Activated CD4-positive, alpha-beta T cell treated with anti-CD3 and anti-CD28 coated beads, Interleukin-2, amount 50 U/mL, for 1 hour (primary cell): ENCODE measurements around the gene RFX2.
A peak's percentile ranks its signal among the peaks of the same experiment; 100 is the strongest.

Experiments
- DNase-seq: peaks from one replicate; pipeline ENCODE4 v3.0.0-alpha.2; 2020

RFX2 gene

DNA sequence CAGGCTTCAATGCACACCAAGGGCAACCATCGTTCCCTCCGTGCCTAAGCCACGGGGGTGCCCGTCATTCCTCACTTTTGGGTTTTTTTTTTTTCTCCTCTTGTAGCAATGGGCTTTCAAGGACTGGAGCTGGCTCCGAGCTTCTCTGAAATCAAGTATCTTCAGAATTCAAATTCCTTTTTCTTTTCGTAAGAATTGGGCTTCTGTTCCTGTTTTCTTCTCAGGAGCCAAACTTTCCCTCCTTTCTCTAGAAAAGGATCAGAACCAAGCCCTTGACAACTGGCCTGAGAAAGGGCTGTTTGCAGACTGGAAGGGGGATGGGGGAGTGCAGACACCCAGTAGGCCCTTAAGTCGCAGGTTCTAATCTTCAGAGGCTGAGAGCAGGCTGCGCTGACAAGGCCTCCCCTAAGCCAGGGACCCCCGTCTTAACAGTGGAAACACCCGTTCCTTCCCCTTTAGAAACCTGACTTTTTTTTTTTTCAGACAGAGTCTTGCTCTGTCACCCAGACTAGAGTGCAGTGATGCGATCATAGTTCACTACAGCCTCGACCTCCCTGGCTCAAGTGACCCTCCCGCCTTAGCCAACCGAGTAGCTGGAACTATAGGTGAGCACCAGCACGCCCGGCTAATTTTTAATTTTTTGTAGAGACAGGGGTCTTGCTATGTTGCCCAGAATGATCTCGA is 51.6 kb downstream of the RFX2 start:
- no peak for DNase-seq

DNA sequence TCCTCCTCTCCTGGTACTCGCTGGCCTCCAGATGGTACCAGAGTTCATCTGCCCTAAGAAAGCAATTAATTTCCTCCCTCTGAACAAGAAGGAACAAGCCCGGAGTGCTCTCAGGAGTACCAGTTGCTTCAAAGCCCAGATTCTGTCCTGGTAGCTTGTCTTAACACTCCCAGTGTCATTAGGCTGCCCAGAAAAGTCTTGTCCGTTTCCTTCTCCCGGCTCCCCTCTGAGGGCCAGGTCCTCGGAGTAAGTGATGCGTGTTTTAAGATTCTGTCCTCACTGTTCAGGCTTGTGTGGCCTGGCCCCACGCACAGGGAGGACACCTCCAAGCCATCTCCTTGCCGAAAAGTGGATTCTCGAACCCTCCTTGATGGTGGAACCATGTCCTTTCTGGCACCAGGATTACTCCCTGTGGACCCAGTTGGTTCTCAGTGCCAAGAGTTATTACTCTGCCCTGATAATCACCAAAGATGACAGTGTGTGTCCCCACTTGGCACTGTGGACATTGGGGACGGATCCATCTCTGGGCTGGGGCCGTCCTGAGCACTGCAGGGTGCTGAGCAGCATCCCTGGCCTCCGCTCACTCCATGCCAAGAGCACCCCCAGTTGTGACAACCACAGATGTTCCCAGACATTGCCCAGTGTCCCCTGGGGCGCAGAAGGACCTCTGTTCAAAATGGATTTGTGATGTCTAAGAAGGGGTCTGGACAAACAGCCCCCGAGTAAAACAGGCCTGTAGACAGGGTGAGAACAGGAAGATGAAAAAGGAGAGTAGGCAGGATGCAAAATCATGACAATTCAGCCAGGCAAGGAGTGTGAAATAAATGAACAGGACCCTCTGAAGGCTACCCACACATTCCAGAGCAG is 52.4 kb downstream of the RFX2 start:
- no peak for DNase-seq

DNA sequence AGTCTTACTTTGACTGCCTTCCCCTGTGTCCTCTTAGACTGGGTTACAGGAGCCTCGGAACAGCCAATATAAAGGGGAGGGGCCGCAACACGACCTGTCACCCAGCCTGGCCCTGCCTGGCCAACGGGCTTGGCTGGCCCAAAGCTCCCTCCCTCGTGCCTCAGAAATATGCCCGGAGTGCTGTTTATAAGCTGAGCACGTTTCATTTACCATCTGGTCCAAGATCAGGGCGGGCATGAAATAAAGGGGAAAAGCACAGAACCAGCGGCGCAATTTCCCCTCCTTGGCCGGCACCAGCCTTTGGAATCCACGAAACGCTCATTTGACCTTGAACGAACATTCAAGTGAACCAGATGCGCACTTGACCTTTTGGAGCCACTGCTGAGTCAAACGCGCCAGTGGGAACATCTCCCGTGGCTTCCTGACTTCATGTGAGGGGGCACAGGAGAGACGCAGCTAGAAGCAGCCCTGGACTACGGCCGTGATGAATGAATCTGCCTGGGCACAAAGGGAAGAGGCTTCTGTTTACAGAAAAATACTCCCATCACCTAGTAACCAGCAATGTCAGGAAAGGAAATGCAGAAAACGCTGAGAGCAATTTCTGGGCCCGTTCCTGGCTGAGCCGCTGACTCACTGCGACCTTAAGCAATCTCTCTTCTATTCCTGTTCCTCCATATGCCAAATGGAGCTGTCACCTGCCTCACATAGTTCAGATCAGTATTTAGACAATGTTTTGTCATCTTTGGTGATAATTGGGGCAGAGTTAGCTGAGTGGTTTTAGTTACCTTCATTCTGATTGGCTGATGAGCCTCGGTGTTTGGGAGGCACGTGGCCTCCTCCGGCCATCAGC is 53.3 kb downstream of the RFX2 start:
- peak; percentile 16 for DNase-seq

DNA sequence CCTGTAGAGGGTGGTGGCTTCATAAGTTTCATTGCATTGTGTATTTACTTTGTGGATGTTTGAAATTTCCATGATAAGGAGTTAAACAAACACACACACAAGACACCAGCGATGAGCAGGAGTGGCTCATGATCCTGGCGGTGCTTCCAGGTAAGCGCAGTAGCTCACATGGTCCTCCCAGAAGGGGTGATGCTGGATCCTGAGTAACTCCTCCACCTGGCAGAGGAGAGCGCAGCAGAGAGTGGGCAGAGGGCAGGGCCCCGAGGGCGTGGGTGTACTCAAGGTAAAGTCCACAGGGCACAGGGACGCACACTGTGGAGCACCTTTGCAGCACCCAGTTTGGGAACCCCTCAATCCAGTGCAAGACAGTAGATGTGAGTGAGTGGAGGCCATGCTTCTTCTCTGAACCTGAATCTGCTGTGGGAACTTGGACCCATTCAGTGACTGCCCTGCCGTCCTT is 54.0 kb downstream of the RFX2 start:
- no peak for DNase-seq

DNA sequence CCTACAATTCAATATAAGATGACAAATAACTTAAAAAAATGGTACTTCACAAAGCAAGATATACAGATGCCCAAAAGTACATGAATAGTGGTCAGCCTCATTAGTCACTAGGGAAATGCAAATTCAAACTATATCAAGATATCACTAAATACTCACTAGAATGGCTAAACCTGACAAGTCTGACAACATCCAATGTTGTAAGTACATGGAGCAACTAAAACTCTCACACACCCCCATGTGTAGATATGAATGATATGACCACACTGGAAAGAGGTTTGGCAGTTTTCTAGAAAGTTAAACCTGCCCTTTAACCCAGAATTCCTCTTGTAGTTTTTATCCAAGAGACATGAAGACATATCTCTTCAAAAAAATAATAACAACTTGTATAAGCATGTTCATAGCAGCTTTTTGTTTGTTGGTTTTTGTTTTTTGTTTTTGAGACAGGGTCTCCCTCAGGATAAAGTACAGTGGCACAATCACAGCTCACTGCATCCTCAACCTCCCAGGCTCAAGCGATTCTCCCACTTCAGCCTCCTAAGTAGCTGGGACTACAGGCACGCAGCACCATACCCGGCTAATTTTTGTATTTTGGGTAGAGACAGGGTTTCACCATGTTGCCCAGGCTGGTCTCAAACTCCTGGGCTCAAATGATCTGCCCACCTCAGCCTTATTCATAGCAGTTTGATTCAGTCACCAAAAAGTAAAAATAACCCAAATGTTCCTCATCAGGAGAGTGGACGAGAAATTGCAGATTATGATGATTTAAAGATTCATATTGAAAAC is 55.1 kb downstream of the RFX2 start:
- DNase-seq, result no peak

DNA sequence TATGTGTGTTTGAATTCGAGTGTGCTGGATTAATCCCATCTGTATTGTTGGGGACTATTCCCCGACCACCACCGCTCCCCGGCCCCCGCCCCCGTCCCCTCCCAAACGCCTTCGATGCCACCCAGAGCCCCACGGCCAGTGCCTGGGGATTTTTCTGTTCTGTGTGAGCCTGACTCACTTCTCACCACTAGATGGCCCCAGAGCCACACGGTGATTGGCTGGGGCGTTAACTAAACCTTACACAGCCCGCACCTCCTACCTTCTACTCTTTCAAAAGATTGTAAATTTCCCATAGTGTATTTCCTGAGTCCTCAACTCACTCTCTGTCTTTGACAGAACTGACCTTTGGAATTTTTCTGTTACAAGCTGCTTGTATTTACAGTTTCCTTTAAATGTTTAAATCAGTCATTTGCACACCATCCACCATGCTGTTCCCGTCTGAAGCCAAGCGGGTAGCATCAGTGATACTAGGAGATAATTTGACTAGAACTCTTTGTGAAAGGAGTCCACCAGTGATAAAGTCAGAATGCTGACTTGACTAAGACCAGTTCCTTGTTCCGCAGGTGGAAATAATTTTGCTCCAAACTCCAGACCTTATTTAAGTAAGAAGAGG is 61.4 kb downstream of the RFX2 start:
- DNase-seq, result peak; percentile 75

DNA sequence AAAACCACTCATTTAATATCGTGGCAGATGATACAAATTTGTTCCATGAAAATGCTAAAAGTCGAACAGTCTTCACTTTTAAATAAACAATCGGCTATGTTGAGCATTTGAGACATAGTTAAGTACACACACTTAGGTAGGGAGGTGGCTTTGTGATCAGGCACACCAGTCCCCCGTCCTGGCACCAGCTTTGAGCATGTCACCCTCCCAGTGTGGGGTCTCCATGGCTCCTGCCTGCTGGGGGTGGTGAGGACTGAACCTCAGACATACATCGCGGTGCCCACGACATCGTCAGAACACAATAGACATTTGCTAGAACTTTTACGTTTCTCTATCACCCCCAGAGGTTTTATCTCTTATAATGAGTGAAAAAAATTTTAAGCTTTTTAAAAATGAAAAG is 62.0 kb downstream of the RFX2 start:
- DNase-seq, result no peak

DNA sequence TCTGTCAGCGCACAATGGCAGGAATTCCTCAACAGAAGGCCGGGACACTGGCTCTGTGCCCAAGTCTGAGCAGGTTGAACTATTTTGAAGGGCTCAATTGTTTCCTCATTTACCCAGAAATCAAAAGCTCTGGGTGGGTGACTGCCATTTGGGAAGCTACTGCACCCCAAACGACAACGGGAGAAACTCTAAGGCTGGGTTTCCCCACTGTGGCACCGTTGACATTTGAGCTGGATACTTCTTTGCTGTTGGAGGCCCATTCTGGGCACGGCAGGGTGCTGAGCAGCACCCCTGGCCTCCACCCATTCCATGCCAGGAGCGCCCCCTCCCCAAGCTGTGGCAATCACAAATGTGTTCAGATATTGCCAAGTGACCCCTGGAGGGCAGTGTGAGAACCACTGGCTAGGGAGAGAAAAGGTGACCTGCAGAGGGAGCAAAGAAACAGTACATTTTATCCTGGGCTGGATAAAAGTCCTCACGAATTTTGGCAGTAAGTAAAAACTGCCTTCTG is 62.5 kb downstream of the RFX2 start:
- no peak for DNase-seq

DNA sequence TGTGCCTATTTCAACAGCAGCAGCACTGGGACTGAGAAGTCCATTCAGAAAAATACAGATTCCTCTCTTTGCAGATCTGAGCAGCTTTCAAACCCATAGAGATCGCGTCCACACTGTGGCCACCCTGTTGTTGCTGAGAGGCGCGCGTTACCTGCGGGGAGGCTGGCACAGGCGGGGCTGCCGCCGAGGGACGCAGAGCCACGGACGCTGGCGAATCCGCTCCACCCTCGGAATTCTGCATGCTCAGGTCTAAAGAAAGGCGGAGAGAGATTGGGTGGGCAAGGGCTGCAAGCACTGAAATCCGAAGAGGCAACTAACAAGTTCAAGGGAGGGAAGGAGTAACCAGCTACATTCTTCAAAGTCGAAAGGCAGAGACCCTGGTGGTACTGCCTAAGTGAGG is 63.0 kb downstream of the RFX2 start:
- DNase-seq, result no peak

DNA sequence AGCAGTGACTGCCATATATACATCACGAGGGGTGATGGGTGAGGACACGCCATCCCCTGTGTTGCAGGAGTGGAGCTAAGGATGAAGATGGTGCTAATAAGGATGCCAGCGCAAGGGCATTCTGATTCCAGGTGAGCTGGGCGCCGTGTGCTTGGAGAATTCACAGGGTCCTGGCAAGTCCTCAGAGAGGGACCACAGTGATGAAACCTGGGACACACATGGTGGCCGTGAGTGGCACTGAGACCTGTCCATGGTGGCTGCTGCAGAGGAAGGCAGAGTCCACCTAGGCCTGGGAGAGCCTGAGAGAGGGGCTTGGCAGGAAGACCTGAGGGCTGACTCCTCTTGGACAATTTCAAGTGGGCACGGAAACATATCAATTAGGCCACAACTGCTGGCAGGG is 65.2 kb downstream of the RFX2 start:
- DNase-seq, result no peak

DNA sequence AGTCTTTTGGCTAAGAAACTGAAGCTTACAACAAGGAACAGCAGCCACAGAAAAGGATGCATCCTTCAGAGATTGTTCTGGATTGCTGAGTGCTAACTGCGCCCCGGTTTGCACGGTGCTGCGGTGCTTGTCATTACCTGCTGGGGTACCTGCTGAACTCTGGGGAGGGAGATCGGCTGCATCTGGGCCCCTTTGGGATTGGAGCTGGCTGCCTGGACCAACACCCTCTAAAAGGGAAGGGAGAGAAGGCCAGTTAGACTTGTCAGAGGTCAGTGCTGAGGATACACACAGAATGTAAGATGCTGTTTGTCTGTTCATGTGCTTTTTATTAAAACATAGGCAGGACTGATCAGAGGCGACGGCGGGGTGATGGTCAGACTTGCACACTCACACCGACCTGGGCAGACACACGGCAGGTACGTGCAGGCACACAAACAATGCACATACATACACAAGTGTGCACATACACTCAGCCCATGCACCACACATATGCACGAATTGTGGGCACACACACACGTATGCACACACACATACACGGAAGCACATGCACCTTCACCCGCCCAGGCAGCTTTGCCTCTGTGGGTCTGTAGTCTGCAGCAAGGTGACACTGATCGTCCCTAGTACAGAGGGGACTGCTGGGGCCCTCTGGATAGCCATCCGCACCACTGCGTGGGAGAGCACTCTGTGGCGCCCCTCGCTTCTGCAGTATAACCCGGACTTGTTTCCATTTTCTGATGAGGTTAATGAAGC is 66.1 kb downstream of the RFX2 start:
- no peak for DNase-seq

DNA sequence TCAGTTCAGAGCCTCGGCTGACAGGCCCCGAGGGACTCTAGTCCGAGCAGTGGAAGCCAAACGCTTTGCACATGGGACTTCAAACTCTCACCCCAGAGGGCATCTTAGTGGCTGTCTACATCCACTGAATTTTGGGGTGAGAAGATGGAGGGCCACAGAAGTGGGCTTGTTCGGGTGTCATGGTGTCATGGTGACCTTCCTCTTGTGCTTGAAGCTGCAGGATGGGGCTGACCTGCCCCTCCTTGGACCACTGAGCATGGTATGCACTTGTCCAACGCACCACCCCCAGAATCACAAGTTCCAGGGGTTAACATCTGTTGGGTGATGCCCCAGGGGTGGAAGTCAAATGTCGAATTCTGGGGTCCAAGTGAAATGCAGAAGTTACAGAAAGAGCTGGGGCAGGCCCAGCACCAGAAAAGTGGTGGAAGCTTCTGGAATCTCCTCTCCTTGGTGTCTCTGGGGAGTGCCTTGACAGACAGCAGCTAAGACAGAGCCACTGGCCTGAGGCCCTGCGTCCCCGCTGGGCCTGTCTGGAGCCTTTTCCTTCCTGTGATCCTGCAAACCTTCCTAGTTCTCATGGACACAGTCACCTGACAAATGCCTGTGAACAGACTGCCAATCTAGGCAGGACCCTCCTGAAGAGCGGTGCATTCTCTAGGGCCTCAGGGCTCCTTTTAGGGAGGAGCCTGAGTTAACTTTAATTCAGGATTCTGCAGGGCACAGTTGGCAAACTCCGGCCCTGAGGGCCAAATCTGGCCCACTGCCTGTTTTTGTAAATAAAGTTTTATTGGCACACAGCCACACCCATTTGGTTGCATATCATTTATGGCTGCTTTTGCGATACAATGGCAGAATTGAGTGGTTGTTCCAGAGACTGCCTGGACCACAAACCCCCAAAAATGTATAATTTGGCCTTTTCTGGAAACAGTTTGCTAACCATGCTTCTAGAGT is 67.2 kb downstream of the RFX2 start:
- DNase-seq, result no peak

DNA sequence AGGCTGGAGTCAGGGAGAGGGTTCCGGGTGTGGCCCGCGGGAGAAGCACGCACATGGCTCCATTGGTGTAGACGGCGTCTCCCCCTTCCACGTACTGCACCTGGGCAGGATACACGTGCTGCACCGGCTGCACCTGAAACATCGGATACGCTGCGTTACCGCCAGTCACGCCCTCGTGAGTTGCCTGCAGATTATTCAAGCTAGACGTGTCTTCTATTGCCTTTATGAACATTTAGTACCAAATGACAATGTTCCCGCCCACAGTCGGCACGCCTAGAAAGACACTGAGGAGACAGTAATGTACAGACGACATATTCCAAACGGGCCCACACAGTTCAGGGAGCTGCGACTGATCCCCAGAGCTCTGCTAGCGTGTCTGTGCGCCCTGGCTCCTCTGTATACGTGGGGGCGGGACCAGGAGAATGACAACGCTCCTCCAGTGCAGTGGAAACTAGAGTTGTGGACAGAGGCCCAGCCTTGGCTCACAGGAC is 68.3 kb downstream of the RFX2 start:
- no peak for DNase-seq

DNA sequence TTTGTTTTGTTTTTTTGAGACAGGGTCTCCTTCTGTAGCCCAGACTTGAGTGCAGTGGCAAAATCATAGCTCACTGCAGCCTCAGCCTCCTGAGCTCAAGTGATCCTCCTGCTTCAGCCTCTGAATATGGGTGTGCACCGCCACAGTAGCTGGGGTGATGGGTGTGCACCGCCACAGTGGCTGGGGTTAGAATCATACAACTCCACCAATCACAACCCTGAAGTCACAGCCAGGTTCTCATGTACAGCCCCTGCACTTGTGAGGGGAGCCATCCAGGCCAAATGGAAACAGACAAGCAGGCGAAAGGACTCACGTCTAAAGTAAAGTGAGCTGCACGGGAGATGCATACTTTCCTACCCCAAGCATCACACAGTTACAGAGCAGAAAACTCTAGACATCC is 69.2 kb downstream of the RFX2 start:
- DNase-seq, result no peak

DNA sequence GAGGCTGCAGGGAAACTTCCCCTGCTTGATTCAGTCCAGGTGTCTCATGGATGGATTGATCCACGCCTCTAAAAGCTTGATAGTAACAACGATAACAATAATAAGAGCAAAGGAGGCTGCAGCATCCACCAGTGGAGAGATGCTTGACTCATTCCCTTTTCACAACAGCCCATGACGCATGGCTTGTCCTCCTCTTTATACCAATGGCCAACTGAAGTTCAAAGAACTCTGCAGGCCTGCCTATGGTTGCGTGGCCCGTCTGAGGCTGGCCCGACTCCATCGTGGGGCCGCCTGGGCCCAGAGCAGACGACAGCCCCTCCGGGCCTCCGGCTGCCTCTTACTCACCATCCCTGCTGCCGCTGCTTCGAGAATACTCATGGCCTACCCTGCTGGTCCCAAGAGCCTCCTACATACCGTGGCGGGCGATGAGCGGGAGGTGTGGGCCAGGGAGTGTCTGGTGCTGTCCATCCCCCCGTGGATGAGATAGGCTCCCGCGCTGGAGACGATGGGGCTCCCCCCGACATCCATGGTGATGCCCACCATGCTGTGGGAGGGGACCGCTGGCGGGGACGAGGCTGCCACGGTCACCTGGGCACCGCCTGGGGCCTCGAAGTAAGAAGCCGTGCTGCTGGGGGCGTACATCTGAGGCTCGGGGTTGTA is 70.6 kb downstream of the RFX2 start:
- DNase-seq, result no peak

DNA sequence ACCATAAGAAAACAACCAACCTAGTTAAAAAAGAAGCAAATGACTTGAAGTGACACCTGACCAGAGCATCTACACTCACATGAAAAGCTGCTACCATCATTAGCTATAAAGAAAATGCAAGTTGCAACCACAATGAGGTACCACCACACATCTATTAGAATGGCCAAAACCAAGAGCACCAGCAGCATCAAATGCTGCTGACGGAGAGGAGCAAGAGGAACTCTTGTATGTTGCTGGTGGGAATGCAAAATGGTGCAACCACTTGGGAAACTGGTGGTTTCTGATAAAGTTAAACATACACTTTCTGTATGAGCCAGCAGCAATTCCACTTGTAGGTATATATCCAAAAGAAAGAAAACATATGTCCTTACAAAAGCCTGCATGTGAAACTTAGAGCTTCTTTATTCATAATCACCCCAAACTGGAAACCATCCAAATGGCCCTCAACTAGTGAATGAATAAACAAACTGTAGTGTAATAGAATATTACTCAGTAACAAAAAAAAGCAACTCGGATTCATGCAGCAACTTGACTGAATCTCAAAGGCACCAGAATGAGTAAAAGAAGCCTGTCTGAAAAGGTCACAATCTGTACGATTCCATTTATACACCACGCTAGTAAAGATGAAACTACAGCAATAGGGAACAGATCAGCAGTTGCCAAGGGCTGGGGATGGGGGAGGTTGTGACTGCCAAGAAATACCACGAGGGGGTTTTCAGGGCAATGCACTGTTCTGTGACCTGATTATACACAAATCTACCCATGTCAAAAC is 71.5 kb downstream of the RFX2 start:
- no peak for DNase-seq

DNA sequence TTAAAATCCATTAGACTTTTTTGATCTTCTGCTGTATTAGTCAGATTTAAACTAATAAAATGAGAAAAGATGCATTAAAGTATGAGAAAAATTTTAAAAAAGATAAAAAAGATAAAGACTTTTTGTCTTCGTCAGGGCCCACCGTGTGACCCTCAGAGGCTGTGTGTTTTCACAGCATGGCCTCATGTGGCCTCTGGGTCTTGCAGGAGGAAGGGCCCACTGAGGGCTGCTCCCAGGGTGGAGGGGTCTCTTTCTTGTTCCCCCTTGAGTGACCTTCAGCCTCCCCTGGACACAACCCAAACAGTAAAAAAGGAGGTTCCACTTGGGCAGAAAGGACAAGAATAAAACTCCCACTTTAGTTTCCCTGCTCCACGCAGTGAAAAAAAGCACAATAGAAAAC is 75.3 kb downstream of the RFX2 start:
- DNase-seq, result no peak

DNA sequence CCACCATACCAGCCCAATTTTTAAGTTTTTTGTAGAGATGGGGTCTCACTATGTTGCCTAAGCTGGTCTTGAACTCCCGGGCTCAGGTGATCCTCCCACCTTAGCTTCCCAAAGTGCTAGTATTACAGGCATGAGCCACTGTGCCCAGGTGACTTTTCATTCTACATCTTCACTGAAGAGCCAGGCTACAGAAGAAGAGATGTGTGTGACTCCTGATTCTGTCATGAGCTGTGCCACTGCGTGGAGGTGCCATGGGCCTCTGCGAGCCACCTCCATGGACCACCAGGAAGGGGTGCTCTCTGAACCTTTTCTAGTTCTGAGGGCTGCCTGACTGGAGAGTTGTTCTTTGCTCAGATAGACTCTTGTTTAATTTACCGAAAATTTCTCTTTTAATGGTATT is 75.8 kb downstream of the RFX2 start:
- DNase-seq, result no peak
